Mesenchymal stem cell (in vitro differentiated cells and primary cell): ENCODE results near the gene CCT7.
A peak's percentile ranks its signal among the peaks of the same experiment; 100 is the strongest.

ENCODE experiments used
- DNase-seq: peaks from one replicate; pipeline ENCODE4 v3.0.0-alpha.2; 2013
- H2AFZ ChIP-seq: one replicate; pipeline ENCODE4 v1.6.1; 2013; ENCODE audit warnings: low read depth, mild to moderate bottlenecking, control low read depth, inconsistent platforms, low read length, moderate library complexity
- H2AK5ac ChIP-seq: 2 replicates; pipeline ENCODE4 v1.6.1; 2013; ENCODE audit warnings: low read length, moderate library complexity, mild to moderate bottlenecking, inconsistent platforms; ENCODE audit not compliant: severe bottlenecking
- H2BK120ac ChIP-seq: one replicate; pipeline ENCODE4 v1.6.1; 2013; ENCODE audit warnings: low read depth, mild to moderate bottlenecking, inconsistent platforms, low read length, moderate library complexity
- H2BK12ac ChIP-seq, 2 experiments: one replicate each; pipeline ENCODE4 v1.6.1; 2013; ENCODE audit warnings: inconsistent platforms in 2 of 2, low read length in 2 of 2, mild to moderate bottlenecking in 2 of 2, moderate library complexity in 2 of 2, control low read depth in 1 of 2
- H2BK15ac ChIP-seq: one replicate; pipeline ENCODE4 v1.6.1; 2013; ENCODE audit warnings: mild to moderate bottlenecking, low read depth, inconsistent platforms; ENCODE audit not compliant: poor library complexity, severe bottlenecking
- H2BK5ac ChIP-seq: 2 replicates; pipeline ENCODE4 v1.6.1; 2013; ENCODE audit warnings: low read depth, mild to moderate bottlenecking, low read length, control low read depth, inconsistent platforms; ENCODE audit not compliant: poor library complexity, severe bottlenecking
- H3K14ac ChIP-seq, 2 experiments: one replicate each; pipeline ENCODE4 v1.6.1; 2013; ENCODE audit warnings: inconsistent platforms in 2 of 2, low read length in 2 of 2, control low read depth in 1 of 2, mild to moderate bottlenecking in 1 of 2, moderate library complexity in 1 of 2
- H3K18ac ChIP-seq, 2 experiments: one replicate each; pipeline ENCODE4 v1.6.1; 2013; ENCODE audit warnings: inconsistent platforms in 2 of 2, low read length in 2 of 2, control low read depth in 1 of 2, low read depth in 1 of 2, mild to moderate bottlenecking in 1 of 2
- H3K23ac ChIP-seq, 2 experiments: one replicate each; pipeline ENCODE4 v1.6.1; 2013; ENCODE audit warnings: inconsistent platforms in 2 of 2, low read length in 2 of 2, mild to moderate bottlenecking in 2 of 2, moderate library complexity in 2 of 2, control low read depth in 1 of 2
- H3K27ac ChIP-seq: 2 replicates; pipeline ENCODE4 v1.5.1; 2013; ENCODE audit warnings: mild to moderate bottlenecking, moderate library complexity, low read length, control low read depth, inconsistent platforms; ENCODE audit not compliant: poor library complexity, severe bottlenecking
- H3K27me3 ChIP-seq, 2 experiments: 2 replicates each; pipeline versions ENCODE4 v1.6.1 to v1.7.0; 2013; ENCODE audit warnings: low read length in 2 of 2, mild to moderate bottlenecking in 2 of 2, moderate library complexity in 2 of 2, control low read depth in 1 of 2, inconsistent platforms in 1 of 2; ENCODE audit not compliant: control insufficient read depth in 1 of 2, insufficient read depth in 1 of 2
- H3K36me3 ChIP-seq, 2 experiments: 2 replicates each; pipeline versions ENCODE4 v1.6.1 to v1.7.0; 2013; ENCODE audit warnings: low read length in 2 of 2, control low read depth in 1 of 2, inconsistent platforms in 1 of 2, low read depth in 1 of 2, mild to moderate bottlenecking in 1 of 2; ENCODE audit not compliant: insufficient read depth in 2 of 2, control insufficient read depth in 1 of 2
- H3K4ac ChIP-seq, 2 experiments: one replicate each; pipeline ENCODE4 v1.6.1; 2013; ENCODE audit warnings: inconsistent platforms in 2 of 2, low read length in 2 of 2, mild to moderate bottlenecking in 2 of 2, moderate library complexity in 2 of 2, control low read depth in 1 of 2, low read depth in 1 of 2
- H3K4me1 ChIP-seq: 2 replicates; pipeline ENCODE4 v1.6.1; 2013; ENCODE audit warnings: low read depth, low read length, control low read depth; ENCODE audit not compliant: control insufficient read depth, insufficient read depth
- H3K4me2 ChIP-seq: 2 replicates; pipeline ENCODE4 v1.6.1; 2013; ENCODE audit warnings: low read length, mild to moderate bottlenecking, inconsistent platforms; ENCODE audit not compliant: poor library complexity, severe bottlenecking
- H3K4me3 ChIP-seq, 2 experiments: 2 replicates each; pipeline versions ENCODE4 v1.5.1 to v1.7.0; 2013; ENCODE audit warnings: low read length in 2 of 2, mild to moderate bottlenecking in 2 of 2, control low read depth in 1 of 2, low read depth in 1 of 2; ENCODE audit not compliant: insufficient read depth in 1 of 2
- H3K79me1 ChIP-seq: replicated peaks from 2 replicates; pipeline ENCODE4 v1.6.1; 2013; ENCODE audit warnings: mild to moderate bottlenecking, control low read depth, low read length, inconsistent platforms; ENCODE audit not compliant: poor library complexity, severe bottlenecking
- H3K9ac ChIP-seq: 2 replicates; pipeline ENCODE4 v1.7.0; 2013; ENCODE audit warnings: mild to moderate bottlenecking, low read length, moderate library complexity
- H3K9me3 ChIP-seq: 2 replicates; pipeline ENCODE4 v1.7.0; 2013; ENCODE audit warnings: mild to moderate bottlenecking, low read length; ENCODE audit not compliant: control insufficient read depth
- H4K8ac ChIP-seq: one replicate; pipeline ENCODE4 v1.6.1; 2013; ENCODE audit warnings: inconsistent platforms, mild to moderate bottlenecking, low read length, moderate library complexity
- H4K91ac ChIP-seq: one replicate; pipeline ENCODE4 v1.6.1; 2013; ENCODE audit warnings: mild to moderate bottlenecking, low read length, inconsistent platforms
- WGBS: methylation state at CpG from one replicate; pipeline ENCODE4 v1.1.7; 2013; ENCODE audit warnings: mixed read lengths; 5-methylcytosine and 5-hydroxymethylcytosine counted together

Gene CCT7

GRCh38 chr2:73227086-73227485, 7.0 kb upstream of the CCT7 start:
- no peak overlapping the region for H2BK12ac ChIP-seq
- no peaks in the 10 kb centered on the region for H3K9me3 ChIP-seq
- no peak overlapping the region for H2AK5ac ChIP-seq
- no peak overlapping the region for H3K18ac ChIP-seq
- H3K4ac ChIP-seq: no peak overlapping the region
- no peak overlapping the region for H3K4me2 ChIP-seq
- 100% methylated on average over 2 of the region's 3 CpGs for WGBS
- peaks cover 3% of the 10 kb centered on the region for H3K79me1 ChIP-seq
- H3K4me1 ChIP-seq: no peaks in the 10 kb centered on the region
- H3K4me3 ChIP-seq: no peak overlapping the region
- H4K8ac ChIP-seq: no peak overlapping the region
- no peak overlapping the region for H3K9ac ChIP-seq
- no peak overlapping the region for H2BK15ac ChIP-seq
- H3K27ac ChIP-seq: no peak overlapping the region
- DNase-seq: no peak
- no peak overlapping the region for H2BK120ac ChIP-seq
- no peak overlapping the region for H3K14ac ChIP-seq
- H2BK5ac ChIP-seq: no peak overlapping the region
- no peaks in the 10 kb centered on the region for H3K27me3 ChIP-seq
- H3K23ac ChIP-seq: no peak overlapping the region
- H3K36me3 ChIP-seq: peaks cover 69 to 76% of the 10 kb centered on the region in 2 experiments
- no peak overlapping the region for H4K91ac ChIP-seq
- H2AFZ ChIP-seq: no peak overlapping the region

GRCh38 chr2:73228631-73229030, 5.5 kb upstream of the CCT7 start:
- H2AFZ ChIP-seq: no peak overlapping the region
- peaks cover 4% of the 10 kb centered on the region for H3K4me1 ChIP-seq
- 92% methylated on average over 11 of the region's 14 CpGs for WGBS
- no peak overlapping the region for H3K4me3 ChIP-seq
- H2AK5ac ChIP-seq: no peak overlapping the region
- H3K9me3 ChIP-seq: no peaks in the 10 kb centered on the region
- H3K14ac ChIP-seq: no peak overlapping the region
- H3K36me3 ChIP-seq: peaks cover 53 to 61% of the 10 kb centered on the region in 2 experiments
- no peak overlapping the region for H3K18ac ChIP-seq
- H3K9ac ChIP-seq: no peak overlapping the region
- no peak overlapping the region for H3K27ac ChIP-seq
- no peaks in the 10 kb centered on the region for H3K27me3 ChIP-seq
- H2BK120ac ChIP-seq: no peak overlapping the region
- H3K79me1 ChIP-seq: peaks cover 10% of the 10 kb centered on the region
- DNase-seq: no peak
- H2BK5ac ChIP-seq: no peak overlapping the region
- no peak overlapping the region for H4K8ac ChIP-seq
- H2BK12ac ChIP-seq: no peak overlapping the region
- no peak overlapping the region for H3K4ac ChIP-seq
- H3K23ac ChIP-seq: no peak overlapping the region
- no peak overlapping the region for H3K4me2 ChIP-seq
- no peak overlapping the region for H4K91ac ChIP-seq
- no peak overlapping the region for H2BK15ac ChIP-seq

DNA sequence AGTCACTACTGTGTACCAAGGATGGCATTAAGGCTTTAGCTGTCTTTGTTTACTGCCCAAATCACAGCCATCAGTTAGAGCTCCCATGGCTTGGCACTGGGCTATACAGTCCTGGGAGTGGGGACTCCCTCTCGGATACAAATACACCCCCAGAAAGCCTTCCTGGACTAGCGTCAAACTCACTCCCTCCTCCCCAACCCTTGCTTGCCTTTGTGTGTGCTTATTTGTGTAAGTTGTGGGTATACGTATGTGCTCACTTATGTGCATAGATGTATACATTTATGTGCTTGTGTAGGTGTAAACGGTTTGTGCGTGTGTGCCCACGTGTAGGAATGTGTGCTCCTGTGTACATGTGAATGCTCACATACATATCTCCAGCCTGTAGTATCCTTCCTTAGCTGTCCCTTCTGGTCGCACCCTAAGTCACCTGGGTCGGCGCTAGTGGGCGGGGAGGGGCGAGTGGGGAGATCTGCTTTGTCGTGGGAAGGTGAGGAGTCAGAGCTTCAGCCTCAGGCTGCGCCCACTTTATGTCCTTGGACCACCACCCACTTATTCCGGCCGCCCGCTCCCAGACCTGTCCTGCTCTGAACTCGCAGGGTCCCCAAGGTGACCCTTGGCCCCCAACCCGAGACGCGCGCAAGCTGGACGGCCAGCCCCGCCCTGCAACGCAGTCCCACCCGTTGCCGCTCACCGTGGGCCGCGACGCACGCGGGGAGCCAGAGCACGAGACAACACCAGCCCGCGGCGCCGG, 1.5 kb upstream of the CCT7 start:
- H3K36me3 ChIP-seq: peaks cover 16 to 25% of the 10 kb centered on the region in 2 experiments
- peaks cover 10% of the 10 kb centered on the region for H3K79me1 ChIP-seq
- WGBS: 5% methylated on average over 26 of the region's 37 CpGs
- no peak overlapping the region for H2BK15ac ChIP-seq
- H3K14ac ChIP-seq: peak overlapping the region in 1 of 2 experiments; percentile 83
- H3K4me1 ChIP-seq: peaks cover 14% of the 10 kb centered on the region
- peak overlapping the region in 1 of 2 experiments; percentile 34 for H3K18ac ChIP-seq
- H3K4me3 ChIP-seq: peak overlapping the region; percentile 83 to 89
- DNase-seq: no peak
- peak overlapping the region; percentile 86 for H3K9ac ChIP-seq
- H3K9me3 ChIP-seq: no peaks in the 10 kb centered on the region
- no peak overlapping the region for H2BK5ac ChIP-seq
- H2AFZ ChIP-seq: peak overlapping the region; percentile 79
- peak overlapping the region; percentile 93 for H3K4me2 ChIP-seq
- peak overlapping the region in 1 of 2 experiments; percentile 1 for H3K4ac ChIP-seq
- no peak overlapping the region for H2BK120ac ChIP-seq
- H2AK5ac ChIP-seq: no peak overlapping the region
- H4K8ac ChIP-seq: no peak overlapping the region
- no peak overlapping the region for H4K91ac ChIP-seq
- H3K23ac ChIP-seq: peak overlapping the region in 1 of 2 experiments; percentile 2
- no peaks in the 10 kb centered on the region for H3K27me3 ChIP-seq
- H2BK12ac ChIP-seq: peak overlapping the region in 1 of 2 experiments; percentile 6
- H3K27ac ChIP-seq: no peak overlapping the region

GRCh38 chr2:73233154-73233931, 765 bp upstream of the CCT7 start, which contains the start of gene PRADC1:
Gene PRADC1, minus strand, starts transcription at chr2:73233239. Its CDS starts 79 bp downstream, at chr2:73233160.
- WGBS: under 1% methylated on average over 59 of the region's 67 CpGs
- H3K4me1 ChIP-seq: peaks cover 14% of the 10 kb centered on the region
- H4K91ac ChIP-seq: peak within 1 kb of the TSS; percentile 88
- H3K4me3 ChIP-seq: peak within 1 kb of the TSS; percentile 83 to 89
- peak within 1 kb of the TSS; percentile 37 to 61 for H3K4ac ChIP-seq
- no peak within 1 kb of the TSS for H2BK120ac ChIP-seq
- H3K23ac ChIP-seq: peak within 1 kb of the TSS in 1 of 2 experiments; percentile 48
- peak within 1 kb of the TSS; percentile 79 for H2AFZ ChIP-seq
- DNase-seq: peak; percentile 100
- H3K9ac ChIP-seq: peak within 1 kb of the TSS; percentile 96
- H4K8ac ChIP-seq: peak within 1 kb of the TSS; percentile 93
- H2BK5ac ChIP-seq: peak within 1 kb of the TSS; percentile 8
- H3K36me3 ChIP-seq: peaks cover 8 to 17% of the 10 kb centered on the region in 2 experiments
- no peak within 1 kb of the TSS for H2AK5ac ChIP-seq
- H3K18ac ChIP-seq: peak within 1 kb of the TSS; percentile 37 to 93
- H3K79me1 ChIP-seq: peaks cover 10% of the 10 kb centered on the region
- H3K9me3 ChIP-seq: no peaks in the 10 kb centered on the region
- H3K4me2 ChIP-seq: peak within 1 kb of the TSS; percentile 93
- H3K27ac ChIP-seq: peak within 1 kb of the TSS; percentile 76
- H3K27me3 ChIP-seq: no peaks in the 10 kb centered on the region
- peak within 1 kb of the TSS; percentile 37 for H2BK15ac ChIP-seq
- H2BK12ac ChIP-seq: peak within 1 kb of the TSS in 1 of 2 experiments; percentile 33
- peak within 1 kb of the TSS in 1 of 2 experiments; percentile 83 for H3K14ac ChIP-seq
